Hippocampal formation (tissue), 2 donors: ENCODE measurements around the gene COG3.

Experiments used
- DNase-seq, 2 donors: peaks; one replicate each; lab custom pipeline; 2025; lab: John Stamatoyannopoulos, UW

Gene COG3

GRCh38 chr13:45446181-45446580 is 18.6 kb upstream of the COG3 start:
- no peak for DNase-seq

- DNase-seq, result no peak
These were observed 17.6 kb upstream of the COG3 start for GRCh38 chr13:45447050-45447661.

GRCh38 chr13:45448965-45449559 is 15.7 kb upstream of the COG3 start:
- DNase-seq, result no peak

- DNase-seq, result no peak
These were observed 13.5 kb upstream of the COG3 start for GRCh38 chr13:45451282-45451681.

GRCh38 chr13:45454204-45454603 is 10.5 kb upstream of the COG3 start:
- DNase-seq, result no peak

GRCh38 chr13:45456196-45456972 is 8.4 kb upstream of the COG3 start:
- DNase-seq, result no peak

GRCh38 chr13:45464141-45464686 is 525 bp upstream of the COG3 start:
- no peak for DNase-seq

GRCh38 chr13:45466359-45466758 is 1.6 kb downstream of the COG3 start:
- no peak for DNase-seq

- DNase-seq, result no peak
These were observed 3.9 kb downstream of the COG3 start for GRCh38 chr13:45468635-45469034.

- DNase-seq, result no peak
These were observed 7.5 kb downstream of the COG3 start for GRCh38 chr13:45472171-45472705.

- DNase-seq, result no peak
These were observed 8.9 kb downstream of the COG3 start for GRCh38 chr13:45473627-45474026.

GRCh38 chr13:45474584-45475454 is 10.1 kb downstream of the COG3 start:
- no peak for DNase-seq

- DNase-seq, result no peak
These were observed 14.9 kb downstream of the COG3 start for GRCh38 chr13:45479661-45480060.

- no peak for DNase-seq
These were observed 16.9 kb downstream of the COG3 start for GRCh38 chr13:45481688-45482087.

GRCh38 chr13:45482571-45483173 is 17.9 kb downstream of the COG3 start:
- DNase-seq, result no peak

- DNase-seq, result no peak
These were observed 22.9 kb downstream of the COG3 start for GRCh38 chr13:45487604-45488003.

GRCh38 chr13:45490068-45490467 is 25.3 kb downstream of the COG3 start:
- DNase-seq, result no peak

GRCh38 chr13:45492538-45492937 is 27.8 kb downstream of the COG3 start:
- no peak for DNase-seq

GRCh38 chr13:45496942-45497341 is 32.2 kb downstream of the COG3 start:
- DNase-seq, result no peak

- DNase-seq, result no peak
These were observed 35.9 kb downstream of the COG3 start for GRCh38 chr13:45500492-45501174.

- no peak for DNase-seq
These were observed 36.4 kb downstream of the COG3 start for GRCh38 chr13:45501175-45501526.
